HEK293T (cell line): ENCODE results near the gene PIP5K1C.

ENCODE experiments used
- ARNT ChIP-seq: fragments of 450-650 bp; IDR thresholded peaks from 2 replicates; pipeline ENCODE4 v1.6.1; 2017; ENCODE audit warnings: mild to moderate bottlenecking
- BHLHE40 ChIP-seq: fragments of 450-650 bp; IDR thresholded peaks from 2 replicates; pipeline ENCODE4 v1.6.1; 2016; ENCODE audit warnings: mild to moderate bottlenecking, moderate library complexity, borderline replicate concordance
- ELF4 ChIP-seq: fragments of 450-650 bp; IDR thresholded peaks from 2 replicates; pipeline ENCODE4 v1.6.1; 2017; ENCODE audit warnings: antibody characterized with exemption
- FOXK2 ChIP-seq: fragments of 450-650 bp; IDR thresholded peaks from 2 replicates; pipeline ENCODE4 v1.6.1; 2016; ENCODE audit warnings: mild to moderate bottlenecking
- HDGF ChIP-seq: fragments of 450-650 bp; IDR thresholded peaks from 2 replicates; pipeline ENCODE4 v1.6.1; 2017; ENCODE audit warnings: antibody characterized with exemption, borderline replicate concordance
- NFRKB ChIP-seq: fragments of 450-650 bp; IDR thresholded peaks from 2 replicates; pipeline ENCODE4 v1.6.1; 2016; ENCODE audit warnings: mild to moderate bottlenecking, moderate library complexity
- PKNOX1 ChIP-seq: fragments of 450-650 bp; IDR thresholded peaks from 2 replicates; pipeline ENCODE4 v1.6.1; 2016
- SP1 ChIP-seq: fragments of 450-650 bp; IDR thresholded peaks from 2 replicates; pipeline ENCODE4 v1.6.1; 2017
- SUZ12 ChIP-seq: fragments of 450-650 bp; IDR thresholded peaks from 2 replicates; pipeline ENCODE4 v1.6.1; 2016; ENCODE audit warnings: mild to moderate bottlenecking
- TARDBP ChIP-seq: fragments of 450-650 bp; IDR thresholded peaks from 2 replicates; pipeline ENCODE4 v1.6.1; 2016
- ZNF384 ChIP-seq: fragments of 450-650 bp; IDR thresholded peaks from 2 replicates; pipeline ENCODE4 v1.6.1; 2016

- TF ChIP-seq PKNOX1 = no peak
- no peak for TF ChIP-seq ELF4
- no peak for TF ChIP-seq FOXK2
- TF ChIP-seq ARNT = no peak
- no peak for TF ChIP-seq SUZ12
- TF ChIP-seq HDGF = no peak
- TF ChIP-seq NFRKB = no peak
- TF ChIP-seq BHLHE40 = no peak
- no peak for TF ChIP-seq SP1
- TF ChIP-seq TARDBP = no peak
- TF ChIP-seq ZNF384 = no peak
Observed at GRCh38 chr19:3614858-3615505, 85.3 kb downstream of the PIP5K1C start.
